HepG2 (cell line): Measurements from ENCODE around the gene THRB.

Experiments
- CREM ChIP-seq, 2 experiments: sonication (generic) in 1 of 2; formaldehyde crosslinking in 1 of 2; IDR thresholded peaks; 2 replicates each; pipeline versions ENCODE4 v1.4.0 to v1.6.1; 2016 to 2020; ENCODE audit warnings: antibody characterized with exemption in 1 of 2, mild to moderate bottlenecking in 1 of 2, missing genetic modification reagents in 1 of 2
- CTCF ChIP-seq: sonication (generic); formaldehyde crosslinking; IDR thresholded peaks from 2 replicates; pipeline ENCODE4 v1.5.0; 2020; ENCODE audit warnings: mild to moderate bottlenecking, missing genetic modification reagents, moderate library complexity
- POLR2AphosphoS5 ChIP-seq: IDR thresholded peaks from 2 replicates; pipeline ENCODE4 v1.6.1; 2012; ENCODE audit warnings: low read depth, low read length
- TOPORS ChIP-seq: sonication (generic); formaldehyde crosslinking; IDR thresholded peaks from 2 replicates; pipeline ENCODE4 v1.8.0; 2023; ENCODE audit warnings: mild to moderate bottlenecking, missing genetic modification reagents
- ZNF276 ChIP-seq: sonication (generic); formaldehyde crosslinking; IDR thresholded peaks from 2 replicates; pipeline ENCODE4 v1.4.0; 2020; ENCODE audit warnings: mild to moderate bottlenecking, low read depth, missing genetic modification reagents

- no peak for TF ChIP-seq TOPORS (CRISPR knock-in tag)
- TF ChIP-seq ZNF276 (CRISPR knock-in tag) = no peak
- no peak for TF ChIP-seq CREM (IDR thresholded peaks at IDR 0.05)
- no peak for TF ChIP-seq CREM (CRISPR knock-in tag; IDR thresholded peaks at IDR 0.05)
- TF ChIP-seq POLR2AphosphoS5 = no peak
- TF ChIP-seq CTCF (CRISPR knock-in tag) = no peak
Measured at GRCh38 chr3:24480497-24480896, 14.2 kb downstream of the THRB start.
